IMR-90 (cell line): ENCODE measurements around the gene PRRC1. TPM values are rescaled to one million over a fixed set of nuclear protein-coding genes. Genes with fewer than 3 reads are reported as not detected.

Source experiments
- ATAC-seq: fragments of 200-7000 bp; cut with Tn5 transposase; 2 replicates; pipeline ENCODE4 v1.9.1; 2020; ENCODE audit warnings: low read depth, mild to moderate bottlenecking, moderate library complexity
- Bru-seq: library from RNA; stranded (reverse); fragments of 400-500 nt; gene quantifications from one replicate; lab custom pipeline; 2021; lab: Mats Ljungman, UMichigan
- BruChase-seq, 2 experiments: library from RNA; stranded (reverse); fragments of 400-500 nt; gene quantifications; one replicate each; lab custom pipeline; 2021; lab: Mats Ljungman, UMichigan
- BruUV-seq: library from RNA; stranded (reverse); fragments of 400-500 nt; replicated peaks from 2 replicates; lab custom pipeline; 2021; lab: Mats Ljungman, UMichigan
- CTCF ChIA-PET: fragments of 300-600 bp; formaldehyde crosslinking; extraction: SDS; loops from one replicate; lab custom pipeline; 2021; ENCODE audit warnings: antibody characterized with exemption; lab: Yijun Ruan, JAX
- POLR2A ChIA-PET: fragments of 300-600 bp; sonication (Branson Sonifier 250); formaldehyde crosslinking; loops from one replicate; lab custom pipeline; 2022; ENCODE audit warnings: antibody characterized with exemption; ENCODE audit not compliant: unreplicated experiment; lab: Charles Lee
- DNase-seq: peaks from one replicate; pipeline ENCODE4 v3.0.0; 2013
- H2AFZ ChIP-seq: replicated peaks from 2 replicates; pipeline ENCODE3; 2013; ENCODE audit warnings: low read length, mild to moderate bottlenecking; ENCODE audit not compliant: poor library complexity
- H2AK5ac ChIP-seq: 2 replicates; pipeline ENCODE4 v1.6.1; 2013; ENCODE audit warnings: low read depth, low read length, inconsistent platforms
- H2AK9ac ChIP-seq: replicated peaks from 2 replicates; pipeline ENCODE3; 2013; ENCODE audit warnings: mild to moderate bottlenecking, low read depth, low read length, moderate library complexity; ENCODE audit not compliant: poor library complexity
- H2BK120ac ChIP-seq: 2 replicates; pipeline ENCODE4 v1.6.1; 2013; ENCODE audit warnings: low read depth, low read length, inconsistent platforms
- H2BK15ac ChIP-seq: 3 replicates; pipeline ENCODE4 v1.6.1; 2013; ENCODE audit warnings: low read depth, low read length, inconsistent platforms
- H2BK20ac ChIP-seq: 2 replicates; pipeline ENCODE4 v1.6.1; 2013; ENCODE audit warnings: low read depth, mild to moderate bottlenecking, inconsistent platforms, low read length, moderate library complexity
- H2BK5ac ChIP-seq: 2 replicates; pipeline ENCODE4 v1.6.1; 2013; ENCODE audit warnings: mild to moderate bottlenecking, low read depth, low read length, inconsistent platforms; ENCODE audit not compliant: poor library complexity, severe bottlenecking
- H3K14ac ChIP-seq: replicated peaks from 2 replicates; pipeline ENCODE4 v1.6.1; 2013; ENCODE audit warnings: low read depth, low read length, inconsistent platforms
- H3K18ac ChIP-seq: 2 replicates; pipeline ENCODE4 v1.6.1; 2013; ENCODE audit warnings: low read depth, low read length, control low read depth
- H3K23ac ChIP-seq: 2 replicates; pipeline ENCODE4 v1.6.1; 2013; ENCODE audit warnings: low read depth, low read length, inconsistent platforms
- H3K27ac ChIP-seq: 2 replicates; pipeline ENCODE4 v1.5.1; 2013; ENCODE audit warnings: mild to moderate bottlenecking, control low read depth, low read length; ENCODE audit not compliant: insufficient read depth
- H3K27me3 ChIP-seq: 2 replicates; pipeline ENCODE4 v1.6.1; 2013; ENCODE audit warnings: low read length; ENCODE audit not compliant: control insufficient read depth, insufficient read depth
- H3K36me3 ChIP-seq: 2 replicates; pipeline ENCODE4 v1.6.1; 2013; ENCODE audit warnings: low read length, mixed read lengths; ENCODE audit not compliant: control insufficient read depth, insufficient read depth
- H3K4ac ChIP-seq: 2 replicates; pipeline ENCODE4 v1.6.1; 2013; ENCODE audit warnings: low read depth, low read length, inconsistent platforms
- H3K4me1 ChIP-seq: 2 replicates; pipeline ENCODE4 v1.6.1; 2013; ENCODE audit warnings: low read length, mixed read lengths; ENCODE audit not compliant: control insufficient read depth, insufficient read depth
- H3K4me2 ChIP-seq: 2 replicates; pipeline ENCODE4 v1.6.1; 2013; ENCODE audit warnings: low read depth, mild to moderate bottlenecking, control low read depth, low read length, moderate library complexity
- H3K4me3 ChIP-seq: 2 replicates; pipeline ENCODE4 v1.5.1; 2013; ENCODE audit warnings: low read depth, mild to moderate bottlenecking, control low read depth, low read length, moderate library complexity; ENCODE audit not compliant: insufficient read depth
- H3K56ac ChIP-seq: 2 replicates; pipeline ENCODE4 v1.6.1; 2013; ENCODE audit warnings: low read length, inconsistent platforms; ENCODE audit not compliant: insufficient read depth; ENCODE audit errors: extremely low read depth
- H3K79me1 ChIP-seq, 2 experiments: 2 replicates each; pipeline ENCODE4 v1.6.1; 2013; ENCODE audit warnings: low read length in 2 of 2, inconsistent platforms in 1 of 2, low read depth in 1 of 2
- H3K9ac ChIP-seq: 2 replicates; pipeline ENCODE4 v1.6.1; 2013; ENCODE audit warnings: low read depth, low read length, control low read depth
- H3K9me1 ChIP-seq: 2 replicates; pipeline ENCODE4 v1.6.1; 2013; ENCODE audit warnings: low read length, inconsistent platforms; ENCODE audit not compliant: insufficient read depth
- H3K9me3 ChIP-seq: 2 replicates; pipeline ENCODE4 v1.6.1; 2013; ENCODE audit warnings: low read length; ENCODE audit not compliant: control insufficient read depth, insufficient read depth
- H4K20me1 ChIP-seq: 2 replicates; pipeline ENCODE4 v1.6.1; 2013; ENCODE audit warnings: low read length, inconsistent platforms; ENCODE audit not compliant: insufficient read depth
- H4K5ac ChIP-seq: 2 replicates; pipeline ENCODE4 v1.6.1; 2013; ENCODE audit warnings: mild to moderate bottlenecking, low read depth, low read length, control low read depth
- H4K8ac ChIP-seq, 2 experiments: 2 replicates each; pipeline ENCODE4 v1.6.1; 2013; ENCODE audit warnings: low read depth in 2 of 2, low read length in 2 of 2, control low read depth in 1 of 2, inconsistent platforms in 1 of 2
- H4K91ac ChIP-seq: 2 replicates; pipeline ENCODE4 v1.6.1; 2013; ENCODE audit warnings: low read depth, low read length, inconsistent platforms; ENCODE audit not compliant: insufficient read depth
- CEBPB ChIP-seq: IDR thresholded peaks from 2 replicates; pipeline ENCODE4 v1.6.1; 2012; ENCODE audit warnings: low read depth, low read length, improper control_type of control experiment
- FOS ChIP-seq: fragments of 150-350 bp; IDR thresholded peaks from 2 replicates; pipeline ENCODE4 v1.6.1; 2016; ENCODE audit warnings: low read depth, low read length
- MAZ ChIP-seq: IDR thresholded peaks from 2 replicates; pipeline ENCODE4 v1.6.1; 2012; ENCODE audit warnings: low read depth, mild to moderate bottlenecking, low read length, improper control_type of control experiment, moderate library complexity, borderline replicate concordance
- MXI1 ChIP-seq: IDR thresholded peaks from 2 replicates; pipeline ENCODE4 v1.6.1; 2012; ENCODE audit warnings: low read depth, mild to moderate bottlenecking, low read length, moderate library complexity, borderline replicate concordance
- POLR2A ChIP-seq: IDR thresholded peaks from 2 replicates; pipeline ENCODE4 v1.6.1; 2012; ENCODE audit warnings: mild to moderate bottlenecking, low read depth, low read length
- RCOR1 ChIP-seq: IDR thresholded peaks from 2 replicates; pipeline ENCODE4 v1.6.1; 2012; ENCODE audit warnings: mild to moderate bottlenecking, low read length, improper control_type of control experiment; ENCODE audit not compliant: insufficient replicate concordance
- RFX5 ChIP-seq: IDR thresholded peaks from 2 replicates; pipeline ENCODE4 v1.8.0; 2012; ENCODE audit warnings: low read depth, mild to moderate bottlenecking, low read length, moderate library complexity
- WGBS, 2 experiments: methylation state at CpG; one replicate each; pipeline versions ENCODE4 v1.1.5 to v1.1.7; 2013; ENCODE audit warnings: missing lambda C conversion rate in 2 of 2; ENCODE audit not compliant: insufficient read length in 1 of 2; ENCODE audit errors: extremely low coverage in 2 of 2; 5-methylcytosine and 5-hydroxymethylcytosine counted together
- dilution Hi-C: fragments of 300-500 bp; cut with HindIII; formaldehyde crosslinking; loops from one replicate; pipeline ENCODE4 v1.14.3; 2018; ENCODE audit warnings: low sequenced_read_pairs; ENCODE audit not compliant: unreplicated experiment
- in situ Hi-C: fragments of 300-500 bp; cut with MboI; formaldehyde crosslinking; loops from 3 replicates; pipeline ENCODE4 v1.14.3; 2019; ENCODE audit warnings: low sequenced_read_pairs, inconsistent platforms, mixed read lengths
- intact Hi-C: fragments of 100-400 bp; cut with micrococcal nuclease; formaldehyde crosslinking; loops from 2 replicates; pipeline ENCODE4 v1.10.0; 2022
- long read RNA-seq: library from polyadenylated mRNA; unstranded; transcript quantifications from one replicate; pipeline ENCODE4 v2.0.0, GENCODE V29; 2021; ENCODE audit not compliant: unreplicated experiment
- polyA plus RNA-seq, 3 experiments: library from polyadenylated mRNA; depleted of rRNA; stranded (reverse); fragments of >200 nt; gene quantifications; 2 replicates each; pipeline ENCODE4 v1.2.3, GENCODE V29; 2012; ENCODE audit warnings: low replicate concordance in 1 of 3
- total RNA-seq: library from RNA; depleted of rRNA; stranded (reverse); fragments of >200 nt; gene quantifications from 2 replicates; pipeline ENCODE4 v1.2.3, GENCODE V29; 2012; rRNA removed
- TF ChIP-seq, protein P1 (sequence below): conservative IDR thresholded peaks from 2 replicates; pipeline ENCODE4 v1.5.1; 2012; ENCODE audit warnings: mild to moderate bottlenecking, low read depth, low read length, improper control_type of control experiment
- TF ChIP-seq, protein P2 (sequence below): fragments of 150-350 bp; IDR thresholded peaks from 2 replicates; pipeline ENCODE4 v1.6.1; 2016; ENCODE audit warnings: low read depth, mild to moderate bottlenecking, low read length, moderate library complexity, borderline replicate concordance

Gene PRRC1
- total RNA-seq (46.8 and 49.4 TPM in 2 replicates), polyA plus RNA-seq (2012; rRNA removed) (63.1 and 68.3 TPM in 2 replicates), Bru-seq, nascent RNA (percentile 93 among the genes with signal in this experiment), BruChase-seq, experiment 1, labeled RNA remaining after a 6-hour chase (percentile 76 among the genes with signal in this experiment), BruChase-seq, experiment 2, labeled RNA remaining after a 2-hour chase (percentile 96 among the genes with signal in this experiment)
- polyA plus RNA-seq (2012; cell fraction: cytosol; rRNA removed) = 14.9 and 15.2 TPM in 2 replicates
- polyA plus RNA-seq (2012; cell fraction: nucleus; rRNA removed; ENCODE audit: low replicate concordance) = 15.8 and 88.5 TPM in 2 replicates
- long read RNA-seq, full-length matches to known transcripts = 50 of 84 reads
- long read RNA-seq, partial matches to known transcripts = 32 of 84 reads
- long read RNA-seq, other reads (novel, unspliced or antisense) = 2 of 84 reads

- Histone ChIP-seq H2AK9ac (peak within 1 kb of the TSS; percentile 92), H3K4me2 (peak within 1 kb of the TSS; percentile 94), H3K27ac (peak within 1 kb of the TSS; percentile 96), H2BK120ac (peak within 1 kb of the TSS; percentile 64), H3K56ac (peak within 1 kb of the TSS; percentile 78), H4K20me1 (peaks cover 40% of the 10 kb centered on the region), H4K91ac (peak within 1 kb of the TSS; percentile 93), H4K5ac (peak within 1 kb of the TSS; percentile 97), H3K9me1 (peaks cover 3% of the 10 kb centered on the region; the same call in 1 of the 2 replicates), H3K23ac (peak within 1 kb of the TSS; percentile 97), H2BK5ac (peak within 1 kb of the TSS; percentile 85), H3K79me1 (peaks cover 6 to 28% of the 10 kb centered on the region in 2 experiments; a peak in 2 of 4 replicates), H2AK5ac (peak within 1 kb of the TSS; percentile 84), H2BK15ac (peak within 1 kb of the TSS; percentile 40; the same call in 1 of the 3 replicates), H3K4ac (peak within 1 kb of the TSS; percentile 96), H3K36me3 (peaks cover 11% of the 10 kb centered on the region), H2BK20ac (peak within 1 kb of the TSS; percentile 50; the same call in 1 of the 2 replicates), H3K27me3 (peaks cover 5% of the 10 kb centered on the region), H3K14ac (peak within 1 kb of the TSS; percentile 92), H2AFZ (peak within 1 kb of the TSS; percentile 97), H3K9me3 (peaks cover 3% of the 10 kb centered on the region; the same call in 1 of the 2 replicates), H4K8ac (peak within 1 kb of the TSS; percentile 86 to 92), H3K4me3 (peak within 1 kb of the TSS; percentile 99), H3K4me1 (peaks cover 3% of the 10 kb centered on the region; the same call in 1 of the 2 replicates), H3K9ac (peak within 1 kb of the TSS; percentile 98), H3K18ac (peak within 1 kb of the TSS; percentile 91)
- DNase-seq (peak; percentile 81), ATAC-seq (peak; percentile 97)
- TF ChIP-seq FOS (no peak), RFX5 (no peak), MAZ (peak; percentile 53; the same call in 1 of the 2 replicates), CEBPB (no peak), MXI1 (peak; percentile 73; the same call in 1 of the 2 replicates), RCOR1 (no peak), POLR2A (peak; percentile 73; the same call in 1 of the 2 replicates)
- TF ChIP-seq, protein P1, sequence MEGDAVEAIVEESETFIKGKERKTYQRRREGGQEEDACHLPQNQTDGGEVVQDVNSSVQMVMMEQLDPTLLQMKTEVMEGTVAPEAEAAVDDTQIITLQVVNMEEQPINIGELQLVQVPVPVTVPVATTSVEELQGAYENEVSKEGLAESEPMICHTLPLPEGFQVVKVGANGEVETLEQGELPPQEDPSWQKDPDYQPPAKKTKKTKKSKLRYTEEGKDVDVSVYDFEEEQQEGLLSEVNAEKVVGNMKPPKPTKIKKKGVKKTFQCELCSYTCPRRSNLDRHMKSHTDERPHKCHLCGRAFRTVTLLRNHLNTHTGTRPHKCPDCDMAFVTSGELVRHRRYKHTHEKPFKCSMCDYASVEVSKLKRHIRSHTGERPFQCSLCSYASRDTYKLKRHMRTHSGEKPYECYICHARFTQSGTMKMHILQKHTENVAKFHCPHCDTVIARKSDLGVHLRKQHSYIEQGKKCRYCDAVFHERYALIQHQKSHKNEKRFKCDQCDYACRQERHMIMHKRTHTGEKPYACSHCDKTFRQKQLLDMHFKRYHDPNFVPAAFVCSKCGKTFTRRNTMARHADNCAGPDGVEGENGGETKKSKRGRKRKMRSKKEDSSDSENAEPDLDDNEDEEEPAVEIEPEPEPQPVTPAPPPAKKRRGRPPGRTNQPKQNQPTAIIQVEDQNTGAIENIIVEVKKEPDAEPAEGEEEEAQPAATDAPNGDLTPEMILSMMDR = no peak
- TF ChIP-seq, protein P2, sequence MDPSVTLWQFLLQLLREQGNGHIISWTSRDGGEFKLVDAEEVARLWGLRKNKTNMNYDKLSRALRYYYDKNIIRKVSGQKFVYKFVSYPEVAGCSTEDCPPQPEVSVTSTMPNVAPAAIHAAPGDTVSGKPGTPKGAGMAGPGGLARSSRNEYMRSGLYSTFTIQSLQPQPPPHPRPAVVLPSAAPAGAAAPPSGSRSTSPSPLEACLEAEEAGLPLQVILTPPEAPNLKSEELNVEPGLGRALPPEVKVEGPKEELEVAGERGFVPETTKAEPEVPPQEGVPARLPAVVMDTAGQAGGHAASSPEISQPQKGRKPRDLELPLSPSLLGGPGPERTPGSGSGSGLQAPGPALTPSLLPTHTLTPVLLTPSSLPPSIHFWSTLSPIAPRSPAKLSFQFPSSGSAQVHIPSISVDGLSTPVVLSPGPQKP = no peak
- no TSS peak for BruUV-seq
- intact Hi-C loops (no loop called here), in situ Hi-C loops (loop anchor here (25.0 kb wide), 1 partner anchor 705 kb away; no protein-coding TSS in a partner anchor), dilution Hi-C loops (no loop called here)
- ChIA-PET CTCF (interaction anchor here (1.5 kb wide), 1 partner anchor 25 kb away, joined by 3 read pairs; no protein-coding TSS in a partner anchor), POLR2A (interaction anchor here (0.6 kb wide), 2 partner anchors 14 to 276 kb away, joined by 3 to 10 read pairs; no protein-coding TSS in a partner anchor)
- 0% methylated on average over 27 of the region's 80 CpGs; no CpG with 5 or more reads in 1 of the 2 experiments for WGBS, 2 experiments
Measured at GRCh38 chr5:127517480-127518318, at the start of gene PRRC1. Gene PRRC1, plus strand, starts transcription at chr5:127517640. Its CDS starts 5,840 bp downstream, at chr5:127523480.
